GM18520 (cell line): Measurements from ENCODE around the gene PDE4D.
A peak's percentile ranks its signal among the peaks of the same experiment; 100 is the strongest.
"Not testable (repeated sequence)": the region's sequence is repeated elsewhere in the genome, so short reads cannot be mapped to it uniquely, and the experiment has no call there.

Source experiments
- ATAC-seq: cut with Tn5 transposase; IDR thresholded peaks from one replicate; pipeline ENCODE4 v1.9.1; 2021; ENCODE audit not compliant: unreplicated experiment

The PDE4D gene

GRCh38 chr5:58968350-58968749 lies 925.2 kb downstream of the PDE4D start:
- ATAC-seq, result no peak

- no peak for ATAC-seq
Observed at GRCh38 chr5:58967597-58968281, 925.8 kb downstream of the PDE4D start.

- ATAC-seq, result no peak
Observed at GRCh38 chr5:58965677-58966414, 927.7 kb downstream of the PDE4D start.

GRCh38 chr5:58963821-58964220 lies 929.7 kb downstream of the PDE4D start:
- no peak for ATAC-seq

- ATAC-seq, result no peak
Observed at GRCh38 chr5:58963361-58963760, 930.2 kb downstream of the PDE4D start.

GRCh38 chr5:58961631-58962280 lies 931.8 kb downstream of the PDE4D start:
- ATAC-seq, result peak; percentile 63

- ATAC-seq, result no peak
Observed at GRCh38 chr5:58958701-58959100, 934.8 kb downstream of the PDE4D start.

- not testable (repeated sequence) for ATAC-seq
Observed at GRCh38 chr5:58953218-58953617, 940.3 kb downstream of the PDE4D start.

DNA sequence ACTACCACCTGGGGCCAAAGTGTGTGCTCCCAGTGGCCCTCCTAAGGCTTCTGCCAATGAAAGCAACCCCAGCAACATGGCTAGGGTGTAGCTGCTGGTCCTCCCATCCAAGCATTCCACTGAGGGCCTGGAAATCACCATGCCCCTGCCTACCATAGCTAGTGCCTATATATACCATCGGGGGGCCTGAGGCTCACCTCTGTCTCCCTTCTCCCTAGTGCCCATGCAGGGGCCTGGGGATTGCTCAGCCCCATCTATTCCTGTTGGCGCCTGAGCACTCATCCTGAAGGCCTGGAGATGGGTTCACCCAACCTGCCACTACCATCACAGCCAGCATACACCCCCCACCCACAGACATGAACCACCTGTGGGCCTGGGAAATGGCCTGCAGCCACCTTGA lies 943.3 kb downstream of the PDE4D start:
- ATAC-seq, result no peak

DNA sequence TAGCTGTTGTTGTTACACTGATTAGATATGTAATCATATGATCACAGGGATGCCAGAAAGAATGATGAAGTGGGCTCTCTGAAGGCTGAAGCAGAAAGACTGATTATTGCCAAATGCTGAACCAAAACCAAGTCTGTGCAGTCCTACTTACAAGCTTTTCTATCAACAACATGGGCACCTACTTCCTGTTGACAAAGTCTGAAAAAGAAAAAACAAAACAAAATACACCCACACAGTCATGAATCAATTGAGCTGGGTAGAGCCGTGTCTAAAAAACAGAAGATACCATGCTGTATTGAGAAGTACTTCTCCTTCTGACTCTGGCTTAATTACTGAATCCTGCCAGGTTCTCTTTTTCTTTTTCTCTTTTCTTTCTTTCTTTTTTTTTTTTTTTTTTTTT lies 947.3 kb downstream of the PDE4D start:
- ATAC-seq, result no peak

DNA sequence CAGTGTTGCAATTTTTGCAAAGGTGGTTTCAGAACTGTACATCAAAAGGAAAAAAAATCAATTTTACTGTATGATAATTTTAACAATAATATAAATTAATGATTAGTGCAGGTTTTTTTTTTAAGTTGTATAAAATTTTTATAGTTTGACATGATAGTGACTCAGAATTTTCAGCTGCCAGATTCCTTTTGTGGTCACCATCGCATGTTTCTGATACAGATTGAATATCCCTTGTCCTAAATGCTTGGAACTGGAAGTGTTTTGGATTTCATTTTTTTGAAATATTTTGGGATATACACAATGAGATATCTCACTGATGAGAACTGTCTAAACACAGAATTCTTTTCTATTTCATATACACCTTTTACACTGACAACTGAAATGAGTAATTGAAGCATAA lies 949.3 kb downstream of the PDE4D start:
- no peak for ATAC-seq

DNA sequence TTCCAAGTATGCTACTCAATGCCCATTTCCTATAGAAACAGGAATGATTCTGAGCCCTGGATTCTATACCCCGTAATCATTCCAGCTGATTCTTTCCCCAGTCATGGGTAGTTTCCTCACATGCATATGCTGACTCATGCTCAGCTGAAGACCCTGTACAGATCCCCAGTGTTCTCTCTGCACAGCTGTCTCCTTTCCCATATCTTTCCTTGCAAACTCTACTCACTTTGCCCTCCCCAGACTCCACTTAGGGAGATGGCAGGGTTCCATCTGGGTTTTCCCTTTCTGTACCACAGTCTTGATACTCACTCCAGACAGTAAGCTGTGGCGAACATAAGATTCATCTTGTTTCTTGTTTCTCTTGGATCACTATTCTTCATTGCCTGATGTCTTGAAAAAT lies 953.1 kb downstream of the PDE4D start:
- no peak for ATAC-seq

DNA sequence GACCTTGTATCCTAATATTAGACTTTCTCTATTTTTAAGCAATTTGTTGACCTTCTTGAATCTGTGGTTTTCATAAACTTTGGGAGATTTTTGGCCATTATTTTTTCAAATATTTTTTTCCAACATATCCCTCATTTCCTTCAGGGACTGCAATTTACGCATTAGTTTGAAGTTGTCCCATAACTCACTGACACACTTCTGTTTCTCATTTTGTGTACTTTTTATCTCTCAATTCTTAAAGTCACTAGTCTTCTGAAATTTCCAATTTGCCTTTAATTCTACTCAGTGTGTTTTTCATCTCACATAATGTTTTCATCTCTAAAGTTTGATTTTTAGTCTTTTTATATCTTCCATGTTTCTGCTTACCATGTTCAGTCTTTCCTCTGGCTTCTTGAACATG lies 953.9 kb downstream of the PDE4D start:
- ATAC-seq, result no peak

- no peak for ATAC-seq
Observed at GRCh38 chr5:58938563-58939424, 954.7 kb downstream of the PDE4D start.

DNA sequence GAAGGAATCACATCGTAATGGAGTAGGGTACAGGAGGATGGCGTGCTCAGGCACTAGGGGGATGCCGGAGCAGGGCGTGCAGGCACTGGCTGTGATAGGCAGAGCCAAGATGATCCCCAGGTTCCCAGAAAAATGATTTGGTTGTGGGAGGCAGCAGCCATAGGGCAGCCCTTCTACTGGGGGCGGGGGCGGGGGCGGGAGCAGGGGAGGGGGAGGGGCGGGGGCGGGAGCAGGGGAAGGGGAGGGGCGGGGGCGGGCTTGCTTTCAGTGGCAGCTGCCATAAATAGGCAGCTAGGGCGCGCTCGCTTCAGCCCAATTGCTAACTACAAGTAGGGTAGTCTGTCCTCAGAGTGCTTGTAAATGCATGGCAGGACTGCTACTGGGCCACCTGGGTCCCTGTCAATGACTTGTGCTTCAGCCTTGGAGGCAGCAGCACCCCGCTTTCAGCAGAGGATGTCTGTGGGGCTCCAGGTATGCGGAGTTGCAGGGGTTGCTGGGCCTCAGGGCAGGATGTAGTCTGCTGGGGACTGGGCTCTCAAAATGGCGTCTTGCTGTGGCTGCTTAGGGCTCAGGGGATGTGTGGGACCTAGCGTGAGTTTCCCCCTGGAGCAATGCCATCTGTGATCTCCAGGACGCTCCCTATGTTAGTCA lies 956.4 kb downstream of the PDE4D start:
- ATAC-seq, result no peak

GRCh38 chr5:58934629-58935097 lies 958.9 kb downstream of the PDE4D start:
- ATAC-seq, result no peak

GRCh38 chr5:58933891-58934628 lies 959.5 kb downstream of the PDE4D start:
- ATAC-seq, result no peak

DNA sequence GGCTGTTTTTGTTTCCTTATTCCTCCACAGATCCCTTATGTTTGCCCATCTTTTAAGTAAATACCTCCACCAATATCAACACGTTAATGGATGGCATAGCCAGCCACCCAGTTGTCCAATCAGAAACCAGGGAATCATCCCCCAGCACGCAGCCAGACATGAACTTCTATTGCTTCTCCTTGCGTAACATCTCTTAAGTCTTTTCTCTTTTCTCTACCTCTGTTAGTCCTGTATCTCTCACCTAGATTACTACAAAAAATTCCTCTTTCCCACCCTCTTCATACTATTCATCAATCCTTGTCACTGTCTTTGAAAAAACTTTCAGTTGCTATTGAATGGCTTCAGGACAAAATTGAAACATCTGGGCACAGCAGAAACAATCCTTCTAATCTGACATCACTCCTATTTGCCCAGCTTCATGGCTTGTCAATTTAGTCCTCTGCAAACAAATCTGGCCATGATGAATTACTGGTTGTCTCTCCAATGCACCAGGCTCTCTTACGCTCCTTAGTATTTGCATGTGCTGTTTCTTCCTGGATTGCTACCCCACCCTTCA lies 961.4 kb downstream of the PDE4D start:
- no peak for ATAC-seq

DNA sequence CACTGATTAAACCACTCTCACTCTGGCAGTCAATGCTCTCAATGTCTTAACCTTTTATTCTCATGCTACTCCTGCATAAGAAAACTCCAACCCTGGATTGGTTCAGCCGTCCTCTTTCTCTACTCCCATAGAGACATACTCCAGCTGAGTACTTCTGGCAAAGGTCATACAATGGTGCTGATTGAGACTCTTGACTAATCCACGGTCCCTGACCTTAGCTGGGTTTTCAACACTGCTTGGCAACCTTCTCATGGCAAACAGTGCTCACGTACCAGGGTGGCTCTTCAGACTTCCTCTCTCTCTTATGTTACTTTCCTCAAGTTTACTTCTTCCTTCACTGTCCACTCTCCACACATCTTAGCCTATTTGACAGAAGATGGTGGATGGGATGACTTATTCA lies 963.0 kb downstream of the PDE4D start:
- ATAC-seq, result no peak

DNA sequence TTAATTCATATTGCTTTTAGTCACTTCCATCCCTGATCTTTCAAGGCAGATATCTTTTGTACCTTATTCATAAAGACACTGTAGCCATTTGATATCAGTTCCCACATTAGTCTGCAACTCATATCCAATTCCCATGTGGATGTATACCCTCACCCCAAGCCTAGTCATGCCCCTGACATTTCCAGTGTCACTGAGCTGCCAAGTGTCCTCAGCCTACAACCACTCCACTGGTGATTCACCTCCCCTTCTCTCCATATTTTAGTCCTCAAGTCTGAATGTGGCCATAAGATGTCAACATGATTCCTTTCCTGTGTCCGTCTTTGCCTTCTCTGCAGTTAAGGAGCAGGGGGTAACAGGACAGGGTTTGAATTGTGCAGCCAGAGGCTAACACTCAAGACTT lies 963.8 kb downstream of the PDE4D start:
- no peak for ATAC-seq
